Osteoblast (primary cell): ENCODE measurements around the gene ASXL3. TPM values are rescaled to one million over a fixed set of nuclear protein-coding genes. Genes with fewer than 3 reads are reported as not detected.

Experiments used
- DNase-seq: peaks from one replicate; pipeline ENCODE4 v3.0.0; 2011; ENCODE audit warnings: low spot score, mixed read lengths; ENCODE audit not compliant: insufficient read length; ENCODE audit errors: missing footprints
- H2AFZ ChIP-seq: 2 replicates; pipeline ENCODE4 v1.6.0; 2011; ENCODE audit warnings: mild to moderate bottlenecking, low read length
- H3K27ac ChIP-seq: 2 replicates; pipeline ENCODE4 v1.5.1; 2011; ENCODE audit warnings: mild to moderate bottlenecking, low read depth, low read length, moderate library complexity
- H3K27me3 ChIP-seq: 2 replicates; pipeline ENCODE4 v1.6.0; 2012; ENCODE audit warnings: mild to moderate bottlenecking, control low read depth, inconsistent platforms, low read length, moderate library complexity; ENCODE audit not compliant: insufficient read depth
- H3K36me3 ChIP-seq: 2 replicates; pipeline ENCODE4 v1.5.1; 2011; ENCODE audit warnings: mild to moderate bottlenecking, low read length, control low read depth, moderate library complexity; ENCODE audit not compliant: insufficient read depth
- H3K4me1 ChIP-seq: 2 replicates; pipeline ENCODE4 v1.5.1; 2011; ENCODE audit warnings: mild to moderate bottlenecking, low read length, control low read depth, moderate library complexity; ENCODE audit not compliant: insufficient read depth
- H3K4me2 ChIP-seq: 2 replicates; pipeline ENCODE4 v1.6.0; 2011; ENCODE audit warnings: mild to moderate bottlenecking, low read length; ENCODE audit not compliant: insufficient read depth
- H3K4me3 ChIP-seq: fragments of 200-600 bp; sonication (generic); 3 replicates; pipeline ENCODE4 v1.5.1; 2012; ENCODE audit warnings: mild to moderate bottlenecking, low read length, inconsistent platforms; ENCODE audit not compliant: insufficient read depth
- H3K79me2 ChIP-seq: 2 replicates; pipeline ENCODE4 v1.6.0; 2012; ENCODE audit warnings: mild to moderate bottlenecking, low read length, control low read depth, inconsistent platforms; ENCODE audit not compliant: insufficient read depth
- H3K9me3 ChIP-seq: 2 replicates; pipeline ENCODE4 v1.5.1; 2011; ENCODE audit warnings: low read depth, low read length, control low read depth
- H4K20me1 ChIP-seq: 2 replicates; pipeline ENCODE4 v1.6.0; 2012; ENCODE audit warnings: mild to moderate bottlenecking, low read length, control low read depth; ENCODE audit not compliant: insufficient read depth
- CTCF ChIP-seq: IDR thresholded peaks from 2 replicates; pipeline ENCODE4 v1.5.1; 2011; ENCODE audit warnings: mild to moderate bottlenecking, low read depth, low read length, moderate library complexity; ENCODE audit errors: extremely low read depth
- total RNA-seq: library from RNA; depleted of rRNA; stranded (reverse); fragments of >200 nt; gene quantifications from 2 replicates; pipeline ENCODE4 v1.2.3, GENCODE V29; 2012

The ASXL3 gene
- total RNA-seq, 1 donor = not detected

GRCh38 chr18:33612632-33613031 lies 34.6 kb downstream of the ASXL3 start:
- Histone ChIP-seq H3K9me3 (no peaks in the 10 kb centered on the region), H2AFZ (no peak overlapping the region), H3K4me3 (no peak overlapping the region), H3K4me1 (no peaks in the 10 kb centered on the region), H3K79me2 (no peaks in the 10 kb centered on the region), H3K27me3 (no peaks in the 10 kb centered on the region), H4K20me1 (no peaks in the 10 kb centered on the region), H3K27ac (no peak overlapping the region), H3K36me3 (no peaks in the 10 kb centered on the region), H3K4me2 (no peak overlapping the region)
- TF ChIP-seq CTCF = no peak
- DNase-seq = no peak

GRCh38 chr18:33616556-33616955 lies 38.5 kb downstream of the ASXL3 start:
- no peak overlapping the region for H3K27ac ChIP-seq
- H3K36me3 ChIP-seq = no peaks in the 10 kb centered on the region
- no peaks in the 10 kb centered on the region for H3K9me3 ChIP-seq
- H3K4me1 ChIP-seq = no peaks in the 10 kb centered on the region
- H3K79me2 ChIP-seq = no peaks in the 10 kb centered on the region
- no peak for TF ChIP-seq CTCF
- H3K27me3 ChIP-seq = no peaks in the 10 kb centered on the region
- DNase-seq = no peak
- H4K20me1 ChIP-seq = no peaks in the 10 kb centered on the region
- no peak overlapping the region for H3K4me3 ChIP-seq
- H3K4me2 ChIP-seq = no peak overlapping the region
- H2AFZ ChIP-seq = no peak overlapping the region

GRCh38 chr18:33627114-33627513 lies 49.1 kb downstream of the ASXL3 start:
- no peaks in the 10 kb centered on the region for H3K79me2 ChIP-seq
- no peaks in the 10 kb centered on the region for H3K36me3 ChIP-seq
- H3K27me3 ChIP-seq = no peaks in the 10 kb centered on the region
- H2AFZ ChIP-seq = no peak overlapping the region
- H3K9me3 ChIP-seq = no peaks in the 10 kb centered on the region
- H4K20me1 ChIP-seq = no peaks in the 10 kb centered on the region
- no peak overlapping the region for H3K4me3 ChIP-seq
- DNase-seq = no peak
- no peak overlapping the region for H3K4me2 ChIP-seq
- no peak overlapping the region for H3K27ac ChIP-seq
- no peaks in the 10 kb centered on the region for H3K4me1 ChIP-seq
- TF ChIP-seq CTCF = no peak

- no peaks in the 10 kb centered on the region for H3K79me2 ChIP-seq
- H3K36me3 ChIP-seq = no peaks in the 10 kb centered on the region
- no peak overlapping the region for H3K4me2 ChIP-seq
- no peak overlapping the region for H2AFZ ChIP-seq
- H3K4me1 ChIP-seq = no peaks in the 10 kb centered on the region
- no peak overlapping the region for H3K27ac ChIP-seq
- no peaks in the 10 kb centered on the region for H3K27me3 ChIP-seq
- no peak overlapping the region for H3K4me3 ChIP-seq
- no peaks in the 10 kb centered on the region for H3K9me3 ChIP-seq
- TF ChIP-seq CTCF = no peak
- no peaks in the 10 kb centered on the region for H4K20me1 ChIP-seq
- no peak for DNase-seq
Observed at GRCh38 chr18:33630476-33630875, 52.5 kb downstream of the ASXL3 start.
